ENCODE data around the gene ZNF764. TPM values are rescaled to one million over a fixed set of nuclear protein-coding genes. Genes with fewer than 3 reads are reported as not detected.
"Not testable (repeated sequence)": the region's sequence is repeated elsewhere in the genome, so short reads cannot be mapped to it uniquely, and the experiment has no call there.

The ZNF764 gene
- polyA plus RNA-seq, 12 donors = 5.4 to 10.2 (median 6.5) TPM; not detected in 1

- no peak for DNase-seq
These were observed 5.2 kb downstream of the ZNF764 start for GRCh38 chr16:30552956-30553355.

- no peak for DNase-seq
These were observed 6.4 kb downstream of the ZNF764 start for GRCh38 chr16:30551781-30552180.

DNA sequence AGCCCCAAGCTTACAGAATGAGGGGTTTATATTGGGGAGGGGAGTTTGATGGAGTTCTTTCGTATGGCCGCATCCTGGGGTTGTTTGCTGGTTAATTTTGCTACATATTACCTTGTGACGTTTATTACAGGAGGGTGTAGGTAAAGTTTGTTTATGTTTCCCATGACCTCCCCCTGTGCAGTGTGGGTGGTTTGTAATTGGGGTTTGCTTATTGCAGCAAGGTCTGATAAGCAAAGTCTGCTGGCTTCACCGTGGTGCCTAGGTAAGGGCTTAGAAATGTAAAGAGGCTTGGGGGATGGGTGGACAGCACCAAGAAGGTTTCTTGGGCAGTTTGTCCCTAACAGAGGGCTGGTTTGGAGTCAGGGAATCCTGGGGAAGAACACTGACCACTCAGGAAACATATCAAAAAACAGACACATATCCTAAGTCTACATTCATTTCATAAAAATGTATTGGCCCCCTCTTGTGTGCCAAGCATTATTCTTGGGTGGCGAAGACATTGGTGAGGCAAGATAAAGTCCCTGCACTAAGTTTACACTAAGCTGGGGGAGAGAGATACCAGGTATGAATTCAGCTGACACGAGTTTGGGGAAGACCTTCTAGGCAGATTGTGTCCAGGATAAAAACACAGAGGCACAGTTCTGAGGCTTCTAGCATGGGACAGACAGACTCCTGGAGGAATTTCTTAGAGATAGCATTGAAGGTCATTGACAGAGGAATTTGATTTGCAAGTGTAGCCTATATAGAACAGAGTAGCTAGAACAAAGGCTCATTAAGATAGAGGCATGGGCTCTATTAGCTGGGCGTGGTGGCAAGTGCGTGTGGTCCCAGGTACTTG lies 9.5 kb downstream of the ZNF764 start:
- DNase-seq = no peak

DNA sequence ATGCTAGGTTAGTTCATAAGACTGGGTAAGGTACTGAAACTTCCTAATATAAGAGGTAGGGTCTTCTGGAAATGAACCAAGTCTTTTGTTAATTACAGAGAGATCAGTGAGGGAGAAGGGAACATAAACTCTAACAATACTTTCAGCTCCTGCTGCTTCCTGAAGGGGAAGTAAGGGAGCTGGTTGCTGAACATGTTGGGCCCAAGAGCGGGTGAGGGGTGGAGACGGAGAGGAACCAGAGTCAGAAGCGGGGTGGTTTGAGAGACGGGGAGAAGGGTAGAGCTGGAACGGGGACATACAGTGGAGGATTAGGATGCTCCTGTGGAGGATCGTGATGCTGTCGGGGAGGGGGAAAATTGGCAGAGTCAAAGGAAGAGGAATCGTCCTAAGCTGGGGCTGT lies 12.1 kb downstream of the ZNF764 start:
- no peak for DNase-seq

- DNase-seq = no peak
These were observed 15.1 kb downstream of the ZNF764 start for GRCh38 chr16:30543067-30543466.

- DNase-seq = no peak
These were observed 16.5 kb downstream of the ZNF764 start for GRCh38 chr16:30541502-30542329.

GRCh38 chr16:30540916-30541464 lies 17.2 kb downstream of the ZNF764 start:
- not testable (repeated sequence) for DNase-seq

- DNase-seq = not testable (repeated sequence)
These were observed 18.1 kb downstream of the ZNF764 start for GRCh38 chr16:30539986-30540526.

- no peak for DNase-seq
These were observed 18.9 kb downstream of the ZNF764 start for GRCh38 chr16:30539000-30539964.

GRCh38 chr16:30536391-30537024 lies 21.7 kb downstream of the ZNF764 start:
- DNase-seq = not testable (repeated sequence)

- DNase-seq = peak; percentile 70
These were observed 22.4 kb downstream of the ZNF764 start for GRCh38 chr16:30535777-30536190.

- no peak for DNase-seq
These were observed 22.9 kb downstream of the ZNF764 start for GRCh38 chr16:30535106-30535776.

- peak; percentile 93 for DNase-seq
These were observed 23.6 kb downstream of the ZNF764 start, which contains the start of gene ZNF747 for GRCh38 chr16:30534368-30535105. TSS of gene ZNF747 (minus strand) at chr16:30534858. CDS start at chr16:30534679, 179 bp downstream.

DNA sequence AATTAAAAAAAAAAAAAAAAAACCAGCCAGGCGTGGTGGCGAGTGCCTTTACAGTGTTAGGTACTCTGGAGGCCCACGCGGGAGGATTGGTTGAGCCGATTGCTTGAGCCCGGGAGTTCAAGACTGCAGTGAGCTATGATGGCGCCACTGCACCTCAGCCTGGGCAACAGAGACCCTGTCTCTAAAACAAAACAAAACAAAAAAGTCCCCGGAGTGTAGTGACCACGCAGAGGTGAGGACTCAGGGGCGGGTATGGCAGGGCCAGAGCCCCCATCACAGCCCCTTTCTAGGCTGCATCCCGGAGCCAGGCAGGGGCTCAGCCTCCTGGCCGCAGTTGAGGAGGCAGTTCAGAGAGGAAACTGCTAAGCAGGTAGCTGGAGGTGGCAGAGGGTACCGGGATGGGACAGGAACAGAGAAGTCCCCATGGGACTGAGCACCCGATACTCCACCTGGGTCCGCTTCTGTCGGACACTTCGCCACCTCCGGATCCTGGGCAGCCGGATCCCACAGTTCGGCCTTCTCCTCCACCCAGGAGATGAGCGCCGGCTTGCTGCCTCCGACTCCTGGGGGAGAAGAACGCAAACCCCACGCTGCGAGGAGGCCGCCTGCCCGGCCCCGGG lies 24.3 kb downstream of the ZNF764 start:
- DNase-seq = no peak

DNA sequence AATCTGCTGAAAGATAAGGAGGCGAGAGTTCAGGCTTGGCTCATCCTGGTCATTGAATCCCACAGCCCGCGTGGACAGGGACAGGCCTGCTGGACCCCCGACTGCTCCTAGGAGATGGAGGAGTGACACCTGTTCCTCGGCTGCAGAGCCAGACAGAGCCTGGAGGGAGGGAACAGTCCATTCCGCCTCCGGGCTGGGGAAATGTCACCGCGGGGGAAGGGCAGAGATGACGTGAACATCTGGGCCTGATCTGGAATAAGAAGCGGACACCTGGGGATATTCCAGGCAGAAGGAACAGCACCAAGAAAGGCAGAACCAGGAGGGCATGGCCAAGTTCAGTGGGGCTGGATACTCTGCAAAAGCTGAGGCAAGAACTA lies 25.0 kb downstream of the ZNF764 start:
- no peak for DNase-seq

- no peak for DNase-seq
These were observed 25.7 kb downstream of the ZNF764 start for GRCh38 chr16:30532285-30533145.
